GM23338 (cell line): ENCODE results near the gene CBLC. TPM values are rescaled to one million over a fixed set of nuclear protein-coding genes. Genes with fewer than 3 reads are reported as not detected.

ENCODE experiments used
- ATAC-seq: fragments of 200-7000 bp; cut with Tn5 transposase; 3 replicates; pipeline ENCODE4 v1.9.1; 2020
- DNase-seq: peaks from one replicate; pipeline ENCODE4 v3.0.0-alpha.2; 2015; ENCODE audit warnings: low spot score
- H2AFZ ChIP-seq: fragments of 200-600 bp; sonication (generic); 2 replicates; pipeline ENCODE4 v1.8.0; 2016; ENCODE audit warnings: antibody characterized with exemption, mild to moderate bottlenecking, moderate library complexity
- H3F3A ChIP-seq: fragments of 200-600 bp; sonication (generic); replicated peaks from 2 replicates; pipeline ENCODE4 v1.8.0; 2017; ENCODE audit warnings: antibody characterized with exemption, mixed run types, low read depth
- H3K27ac ChIP-seq: fragments of 200-600 bp; sonication (generic); 2 replicates; pipeline ENCODE4 v1.6.1; 2016; ENCODE audit warnings: low read depth
- H3K27me3 ChIP-seq: fragments of 200-600 bp; sonication (generic); 2 replicates; pipeline ENCODE4 v1.8.0; 2016; ENCODE audit warnings: mild to moderate bottlenecking, mixed run types, moderate library complexity; ENCODE audit not compliant: insufficient read depth
- H3K36me3 ChIP-seq: fragments of 200-600 bp; sonication (generic); 2 replicates; pipeline ENCODE4 v1.8.0; 2016; ENCODE audit warnings: mild to moderate bottlenecking; ENCODE audit not compliant: insufficient read depth
- H3K4me1 ChIP-seq: fragments of 200-600 bp; sonication (generic); 2 replicates; pipeline ENCODE4 v1.8.0; 2016; ENCODE audit warnings: mild to moderate bottlenecking, moderate library complexity; ENCODE audit not compliant: insufficient read depth
- H3K4me2 ChIP-seq: fragments of 200-600 bp; sonication (generic); 2 replicates; pipeline ENCODE4 v1.7.1; 2017; ENCODE audit warnings: mixed run types
- H3K4me3 ChIP-seq: fragments of 200-600 bp; sonication (generic); 2 replicates; pipeline ENCODE4 v1.6.1; 2016; ENCODE audit warnings: mixed run types
- H3K79me2 ChIP-seq: fragments of 200-600 bp; sonication (generic); replicated peaks from 2 replicates; pipeline ENCODE4 v1.8.0; 2017; ENCODE audit warnings: mild to moderate bottlenecking; ENCODE audit not compliant: insufficient read depth
- H3K9me2 ChIP-seq: fragments of 200-600 bp; sonication (generic); 2 replicates; pipeline ENCODE4 v1.8.0; 2017; ENCODE audit not compliant: insufficient read depth
- H4K20me1 ChIP-seq: fragments of 200-600 bp; sonication (generic); replicated peaks from 2 replicates; pipeline ENCODE4 v1.8.0; 2017; ENCODE audit warnings: mild to moderate bottlenecking; ENCODE audit not compliant: insufficient read depth
- H3K27ac Mint-ChIP-seq: 2 replicates; pipeline ENCODE4 v1.8.0; 2020; ENCODE audit warnings: inconsistent platforms, mild to moderate bottlenecking, moderate library complexity, mixed read lengths
- H3K27me3 Mint-ChIP-seq: 3 replicates; pipeline ENCODE4 v1.8.0; 2022; ENCODE audit warnings: low read depth, mild to moderate bottlenecking, moderate library complexity, mixed read lengths, inconsistent platforms; ENCODE audit not compliant: insufficient read depth, poor library complexity
- H3K36me3 Mint-ChIP-seq: 3 replicates; pipeline ENCODE4 v1.8.0; 2021; ENCODE audit warnings: low read depth, mild to moderate bottlenecking, inconsistent platforms, moderate library complexity, mixed read lengths
- H3K4me1 Mint-ChIP-seq: 3 replicates; pipeline ENCODE4 v1.8.0; 2020; ENCODE audit warnings: mild to moderate bottlenecking, inconsistent platforms, mixed read lengths
- H3K4me3 Mint-ChIP-seq: 3 replicates; pipeline ENCODE4 v1.8.0; 2021; ENCODE audit warnings: moderate library complexity, mild to moderate bottlenecking, inconsistent platforms, mixed read lengths
- H3K9me3 Mint-ChIP-seq: 3 replicates; pipeline ENCODE4 v1.8.0; 2020; ENCODE audit warnings: moderate library complexity, mild to moderate bottlenecking, inconsistent platforms, mixed read lengths
- CREB1 ChIP-seq: fragments of 250-450 bp; sonication (Bioruptor Pico); IDR thresholded peaks from 2 replicates; pipeline ENCODE4 v1.5.0; 2020; ENCODE audit warnings: low read depth, mild to moderate bottlenecking, moderate library complexity
- EZH2 ChIP-seq: fragments of 200-600 bp; sonication (generic); IDR thresholded peaks from one replicate; pipeline ENCODE4 v1.8.0; 2017; ENCODE audit warnings: antibody characterized with exemption, mild to moderate bottlenecking, low read depth; ENCODE audit not compliant: unreplicated experiment
- EZH2phosphoT487 ChIP-seq: fragments of 200-600 bp; sonication (generic); IDR thresholded peaks from one replicate; pipeline ENCODE4 v1.8.1; 2018; ENCODE audit warnings: antibody characterized with exemption; ENCODE audit not compliant: unreplicated experiment
- JUNB ChIP-seq: IDR thresholded peaks from one replicate; pipeline ENCODE4 v1.6.1; 2016; ENCODE audit warnings: antibody characterized with exemption; ENCODE audit not compliant: unreplicated experiment
- POLR2AphosphoS5 ChIP-seq: IDR thresholded peaks from 2 replicates; pipeline ENCODE4 v1.6.1; 2016; ENCODE audit warnings: antibody characterized with exemption, low read depth
- STAT1 ChIP-seq: IDR thresholded peaks from one replicate; pipeline ENCODE4 v1.6.1; 2016; ENCODE audit warnings: antibody characterized with exemption; ENCODE audit not compliant: unreplicated experiment
- ZNF331 ChIP-seq: fragments of 250-450 bp; sonication (Bioruptor Pico); IDR thresholded peaks from 2 replicates; pipeline ENCODE4 v1.5.0; 2020; ENCODE audit warnings: low read depth, mild to moderate bottlenecking, moderate library complexity
- ZNF462 ChIP-seq: fragments of 250-450 bp; sonication (Bioruptor Pico); IDR thresholded peaks from 2 replicates; pipeline ENCODE4 v1.5.0; 2020; ENCODE audit warnings: mild to moderate bottlenecking, moderate library complexity
- polyA plus RNA-seq: library from polyadenylated mRNA; unstranded; fragments of >200 nt; fragmentation: Nextera tagmentation; extraction: Ambion mirVana; gene quantifications from 2 replicates; pipeline ENCODE4 v1.2.1, GENCODE V29; 2016
- total RNA-seq: library from RNA; depleted of rRNA; stranded (reverse); fragments of >200 nt; shearing (Covaris generic); gene quantifications from 2 replicates; pipeline ENCODE4 v1.2.3, GENCODE V29; 2014

CBLC gene
- total and polyA plus RNA-seq, 2 experiments from 2014 or later = 14.5 to 29.3 TPM

GRCh38 chr19:44753626-44753931, 24.1 kb upstream of the CBLC start (continued):
- TF ChIP-seq ZNF462 (CRISPR knock-in tag) = no peak

- peak overlapping the region; percentile 72 for H3K4me3 Mint-ChIP-seq
- H3K36me3 ChIP-seq = no peaks in the 10 kb centered on the region
- peak; percentile 14 for ATAC-seq
- H3K4me2 ChIP-seq = peak overlapping the region; percentile 94
- no peak overlapping the region for H3K27ac ChIP-seq
- H3F3A ChIP-seq = peaks cover 16% of the 10 kb centered on the region
- H3K27me3 ChIP-seq = peaks cover 94% of the 10 kb centered on the region
- H3K4me1 ChIP-seq = peaks cover 28% of the 10 kb centered on the region
- H3K9me3 Mint-ChIP-seq = no peaks in the 10 kb centered on the region; the same call in 2 of the 3 replicates
- no peaks in the 10 kb centered on the region for H3K9me2 ChIP-seq
- H3K27ac Mint-ChIP-seq = no peak overlapping the region
- peaks cover 32% of the 10 kb centered on the region for H3K4me1 Mint-ChIP-seq
- H3K4me3 ChIP-seq = peak overlapping the region; percentile 72
- H3K27me3 Mint-ChIP-seq = peaks cover 86% of the 10 kb centered on the region
- H3K79me2 ChIP-seq = no peaks in the 10 kb centered on the region
- peak overlapping the region; percentile 96 for H2AFZ ChIP-seq
- DNase-seq = peak; percentile 81
- no peaks in the 10 kb centered on the region for H4K20me1 ChIP-seq
- no peaks in the 10 kb centered on the region for H3K36me3 Mint-ChIP-seq
- peak; percentile 38 for TF ChIP-seq POLR2AphosphoS5
- no peak for TF ChIP-seq CREB1
- no peak for TF ChIP-seq STAT1
- TF ChIP-seq ZNF462 (CRISPR knock-in tag) = no peak
- TF ChIP-seq EZH2 = peak; percentile 31
- no peak for TF ChIP-seq ZNF331 (CRISPR knock-in tag)
- no peak for TF ChIP-seq JUNB
- no peak for TF ChIP-seq EZH2phosphoT487
Measured at GRCh38 chr19:44753932-44754749, 23.5 kb upstream of the CBLC start.
